ENCODE data around the gene KRT35. TPM values are rescaled to one million over a fixed set of nuclear protein-coding genes. Genes with fewer than 3 reads are reported as not detected.

KRT35 gene
- total and polyA plus RNA-seq, 12 donors = not detected

DNA sequence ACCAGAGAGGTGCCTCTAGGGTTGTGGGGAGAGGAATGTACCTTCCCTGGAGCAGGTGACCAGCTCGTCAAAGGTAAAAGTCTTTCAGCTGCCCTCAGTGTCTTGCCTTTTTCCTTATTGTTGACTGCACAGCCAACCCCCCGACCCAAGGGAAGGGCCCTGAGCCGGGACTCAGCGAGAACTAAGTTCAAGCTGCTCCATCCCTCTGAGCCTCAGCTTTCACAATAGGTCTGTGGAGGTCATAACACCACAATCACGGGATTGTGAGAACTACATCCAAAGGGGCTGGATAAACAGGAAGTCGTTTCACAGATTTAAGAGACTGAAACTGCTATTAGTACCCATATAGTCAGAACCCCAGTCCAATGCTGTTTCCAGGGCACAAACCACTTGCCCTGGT lies 11.4 kb upstream of the KRT35 start:
- Histone ChIP-seq H3K36me3 (replicated peaks in 1 of 2) (no peaks in the 10 kb centered on the region), H3K4me3 (no peak overlapping the region), H3K9me3 (replicated peaks in 1 of 3) (no peaks in the 10 kb centered on the region), H3K27me3 (no peaks in the 10 kb centered on the region), H3K4me1 (replicated peaks in 1 of 2) (peaks cover 0 to 6% of the 10 kb centered on the region in 2 donors), H3K27ac (peak overlapping the region in 2 of 5 donors; percentile 65 to 70)
- 16 to 71% (median 44%) methylated on average over 3 to 6 of the region's 6 CpGs for WGBS, 4 donors
- no peak for TF ChIP-seq POLR2A (IDR thresholded peaks at IDR 0.05)
- intact Hi-C loops (cut with DNase I) = no loop called here
- DNase-seq = peak in 4 of 7 donors; percentile 31 to 45 (median 42)

- 75 to 91% (median 89%) methylated on average over 1 to 2 of the region's 2 CpGs for WGBS, 4 donors
- Histone ChIP-seq H3K4me1 (replicated peaks in 1 of 2) (peaks cover 0 to 6% of the 10 kb centered on the region in 2 donors), H3K4me3 (no peak overlapping the region), H3K27ac (no peak overlapping the region), H3K36me3 (replicated peaks in 1 of 2) (no peaks in the 10 kb centered on the region), H3K9me3 (replicated peaks in 1 of 3) (no peaks in the 10 kb centered on the region), H3K27me3 (no peaks in the 10 kb centered on the region)
- intact Hi-C loops (cut with DNase I) = no loop called here
- TF ChIP-seq, protein P1, sequence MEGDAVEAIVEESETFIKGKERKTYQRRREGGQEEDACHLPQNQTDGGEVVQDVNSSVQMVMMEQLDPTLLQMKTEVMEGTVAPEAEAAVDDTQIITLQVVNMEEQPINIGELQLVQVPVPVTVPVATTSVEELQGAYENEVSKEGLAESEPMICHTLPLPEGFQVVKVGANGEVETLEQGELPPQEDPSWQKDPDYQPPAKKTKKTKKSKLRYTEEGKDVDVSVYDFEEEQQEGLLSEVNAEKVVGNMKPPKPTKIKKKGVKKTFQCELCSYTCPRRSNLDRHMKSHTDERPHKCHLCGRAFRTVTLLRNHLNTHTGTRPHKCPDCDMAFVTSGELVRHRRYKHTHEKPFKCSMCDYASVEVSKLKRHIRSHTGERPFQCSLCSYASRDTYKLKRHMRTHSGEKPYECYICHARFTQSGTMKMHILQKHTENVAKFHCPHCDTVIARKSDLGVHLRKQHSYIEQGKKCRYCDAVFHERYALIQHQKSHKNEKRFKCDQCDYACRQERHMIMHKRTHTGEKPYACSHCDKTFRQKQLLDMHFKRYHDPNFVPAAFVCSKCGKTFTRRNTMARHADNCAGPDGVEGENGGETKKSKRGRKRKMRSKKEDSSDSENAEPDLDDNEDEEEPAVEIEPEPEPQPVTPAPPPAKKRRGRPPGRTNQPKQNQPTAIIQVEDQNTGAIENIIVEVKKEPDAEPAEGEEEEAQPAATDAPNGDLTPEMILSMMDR (IDR thresholded peaks at IDR 0.05) = no peak
- no peak for DNase-seq
These were observed 10.5 kb upstream of the KRT35 start for GRCh38 chr17:41491476-41491875.

DNA sequence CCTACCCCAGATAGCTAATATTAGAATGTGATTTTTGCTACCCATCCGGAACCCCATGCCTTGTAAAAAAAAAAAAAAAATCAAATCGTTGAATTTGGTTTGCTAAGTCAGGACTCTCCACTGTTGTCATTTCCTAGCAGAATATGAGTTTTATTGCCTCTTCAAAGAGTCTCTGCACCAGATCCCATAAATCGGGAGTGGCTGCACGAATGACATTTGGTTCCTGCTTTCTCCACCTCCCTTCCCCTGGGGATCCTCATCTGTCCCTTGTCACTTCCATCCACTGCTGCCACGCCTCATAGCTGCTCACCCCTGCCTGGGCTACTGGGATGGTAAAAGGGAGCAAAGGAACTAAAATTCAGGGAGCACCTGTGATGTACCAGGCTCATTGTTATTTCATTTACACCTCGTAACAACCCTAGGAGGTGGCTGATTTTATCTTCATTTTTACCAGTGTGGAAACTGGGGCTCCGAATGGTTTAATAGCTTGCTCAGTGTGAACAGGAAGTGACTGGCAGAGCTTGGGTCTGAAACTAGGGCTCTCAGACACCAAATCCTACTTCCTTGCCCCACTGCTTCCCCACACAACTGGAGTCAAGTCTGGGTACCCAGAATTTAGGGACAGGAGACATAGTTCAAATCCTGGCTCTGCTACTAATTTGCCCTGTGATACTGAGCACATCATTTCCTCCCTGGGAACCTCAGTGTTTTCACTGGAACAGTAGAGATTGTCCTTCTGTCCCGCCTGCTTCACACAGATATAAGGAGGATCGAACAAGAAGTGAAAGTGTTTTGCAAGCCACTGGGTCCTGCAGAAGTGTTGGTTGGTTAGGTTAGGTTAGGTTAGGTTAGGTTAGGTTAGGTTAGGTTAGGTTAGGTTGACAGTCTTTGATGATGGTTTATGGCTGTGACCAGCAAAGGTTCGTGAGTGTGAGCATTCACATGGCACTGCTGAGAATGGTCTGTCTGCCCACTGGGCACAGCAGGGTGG lies 9.3 kb upstream of the KRT35 start:
- no peak for TF ChIP-seq POLR2A (IDR thresholded peaks at IDR 0.05)
- TF ChIP-seq, protein P1 (IDR thresholded peaks at IDR 0.05) = no peak
- no peak overlapping the region for H3K4me3 ChIP-seq
- intact Hi-C loops (cut with DNase I) = no loop called here

DNA sequence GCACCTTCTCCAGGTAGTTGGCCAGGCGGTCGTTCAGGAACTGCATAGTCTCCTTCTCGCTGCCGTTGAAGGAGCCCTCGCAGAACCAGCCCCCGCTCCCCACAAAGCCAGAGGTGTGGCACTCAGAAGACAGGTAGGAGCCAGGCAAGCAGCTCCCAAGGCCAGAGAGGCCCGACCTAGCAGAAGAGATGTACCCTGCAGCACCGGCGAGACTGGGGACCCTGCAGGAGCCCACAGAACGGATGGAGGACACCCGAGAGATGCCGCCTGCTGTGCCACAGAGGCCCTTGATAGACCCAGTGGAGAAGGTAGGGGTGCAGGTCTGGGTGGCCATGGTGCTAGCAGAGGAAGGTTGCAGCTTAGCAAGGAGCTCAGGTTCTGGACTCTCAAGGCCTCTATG lies 8.6 kb upstream of the KRT35 start, which contains the start of gene KRT36:
KRT36 (minus strand) TSS at position 380 of the 400 bp plus-strand sequence; CDS start at position 334, 46 bp downstream.
- Histone ChIP-seq H3K9me3 (replicated peaks in 1 of 3) (no peaks in the 10 kb centered on the region), H3K27me3 (no peaks in the 10 kb centered on the region), H3K4me1 (replicated peaks in 1 of 2) (peaks cover 0 to 6% of the 10 kb centered on the region in 2 donors), H3K27ac (peak within 1 kb of the TSS in 1 of 5 donors; percentile 22), H3K4me3 (no peak within 1 kb of the TSS), H3K36me3 (replicated peaks in 1 of 2) (no peaks in the 10 kb centered on the region)
- TF ChIP-seq, protein P1 (IDR thresholded peaks at IDR 0.05) = no peak
- no peak for TF ChIP-seq POLR2A (IDR thresholded peaks at IDR 0.05)
- intact Hi-C loops (cut with DNase I) = no loop called here
- WGBS, 4 donors = 92 to 94% (median 92%) methylated on average over 6 to 12 of the region's 12 CpGs
- DNase-seq = no peak

More for the DNA sequence above, 9.3 kb upstream of the KRT35 start:
- peaks cover 0 to 6% of the 10 kb centered on the region in 2 donors for H3K4me1 ChIP-seq (replicated peaks in 1 of 2)
- no peak for DNase-seq
- no peaks in the 10 kb centered on the region for H3K27me3 ChIP-seq
- 65 to 74% (median 71%) methylated on average over 10 of the region's 10 CpGs for WGBS, 4 donors
- peak overlapping the region in 1 of 5 donors; percentile 22 for H3K27ac ChIP-seq
- no peaks in the 10 kb centered on the region for H3K36me3 ChIP-seq (replicated peaks in 1 of 2)
- no peaks in the 10 kb centered on the region for H3K9me3 ChIP-seq (replicated peaks in 1 of 3)
